Activated T-helper 1 cell treated with Interleukin-2 at 50 U/mL for 16 hours (primary cell): ENCODE measurements around the gene NPPB.

Experiments
- DNase-seq: peaks from one replicate; pipeline ENCODE4 v3.0.0-alpha.2; 2020; ENCODE audit warnings: low read depth

The NPPB gene

GRCh38 chr1:11880911-11881748, 22.4 kb upstream of the NPPB start:
- DNase-seq: no peak

GRCh38 chr1:11880181-11880575, 21.4 kb upstream of the NPPB start:
- no peak for DNase-seq

- DNase-seq: no peak
Observed at GRCh38 chr1:11879311-11880180, 20.8 kb upstream of the NPPB start.

GRCh38 chr1:11878891-11879190, 20.1 kb upstream of the NPPB start:
- no peak for DNase-seq

- no peak for DNase-seq
Observed at GRCh38 chr1:11878081-11878890, 19.5 kb upstream of the NPPB start.

GRCh38 chr1:11877074-11877473, 18.3 kb upstream of the NPPB start:
- DNase-seq: no peak

- no peak for DNase-seq
Observed at GRCh38 chr1:11875094-11875493, 16.3 kb upstream of the NPPB start.

GRCh38 chr1:11874624-11875023, 15.9 kb upstream of the NPPB start:
- no peak for DNase-seq

- DNase-seq: no peak
Observed at GRCh38 chr1:11874258-11874562, 15.5 kb upstream of the NPPB start.

GRCh38 chr1:11873395-11874257, 14.9 kb upstream of the NPPB start:
- DNase-seq: no peak

GRCh38 chr1:11872545-11872944, 13.8 kb upstream of the NPPB start:
- DNase-seq: no peak

- no peak for DNase-seq
Observed at GRCh38 chr1:11869650-11870207, 11.0 kb upstream of the NPPB start.

GRCh38 chr1:11869104-11869503, 10.4 kb upstream of the NPPB start:
- no peak for DNase-seq

- DNase-seq: no peak
Observed at GRCh38 chr1:11868331-11868980, 9.7 kb upstream of the NPPB start.

- DNase-seq: no peak
Observed at GRCh38 chr1:11862890-11863289, 4.1 kb upstream of the NPPB start.

- DNase-seq: no peak
Observed at GRCh38 chr1:11860587-11860986, 1.8 kb upstream of the NPPB start.

- no peak for DNase-seq
Observed at GRCh38 chr1:11860083-11860482, 1.3 kb upstream of the NPPB start.

- DNase-seq: peak; percentile 35
Observed at GRCh38 chr1:11858968-11859871, 475 bp upstream of the NPPB start.

GRCh38 chr1:11858158-11858557, 587 bp downstream of the NPPB start:
- DNase-seq: no peak
